ENCODE measurements around the gene ZFHX2.

- no peak for TF ChIP-seq POLR2AphosphoS5 (IDR thresholded peaks at IDR 0.05; ENCODE audit: low read depth, low read length)
- TF ChIP-seq FOXP2 (optimal IDR thresholded peaks at IDR 0.05; ENCODE audit: borderline replicate concordance, extremely low read depth, extremely low read length, insufficient read depth) = no peak
Observed at GRCh38 chr14:23559926-23560520, 8.5 kb upstream of the ZFHX2 start.
